PC-9 (cell line): ENCODE data around the gene IL18.

ENCODE experiments used
- EZH2 ChIP-seq: fragments of 200-600 bp; sonication (generic); IDR thresholded peaks from 2 replicates; pipeline ENCODE4 v1.8.0; 2017; ENCODE audit warnings: antibody characterized with exemption, low read depth
- TF ChIP-seq, protein P1 (sequence below): fragments of 200-600 bp; sonication (generic); conservative IDR thresholded peaks from 2 replicates; pipeline ENCODE4 v1.6.1; 2017; ENCODE audit warnings: mixed run types, antibody characterized with exemption, mild to moderate bottlenecking, moderate library complexity

- TF ChIP-seq, protein P1, sequence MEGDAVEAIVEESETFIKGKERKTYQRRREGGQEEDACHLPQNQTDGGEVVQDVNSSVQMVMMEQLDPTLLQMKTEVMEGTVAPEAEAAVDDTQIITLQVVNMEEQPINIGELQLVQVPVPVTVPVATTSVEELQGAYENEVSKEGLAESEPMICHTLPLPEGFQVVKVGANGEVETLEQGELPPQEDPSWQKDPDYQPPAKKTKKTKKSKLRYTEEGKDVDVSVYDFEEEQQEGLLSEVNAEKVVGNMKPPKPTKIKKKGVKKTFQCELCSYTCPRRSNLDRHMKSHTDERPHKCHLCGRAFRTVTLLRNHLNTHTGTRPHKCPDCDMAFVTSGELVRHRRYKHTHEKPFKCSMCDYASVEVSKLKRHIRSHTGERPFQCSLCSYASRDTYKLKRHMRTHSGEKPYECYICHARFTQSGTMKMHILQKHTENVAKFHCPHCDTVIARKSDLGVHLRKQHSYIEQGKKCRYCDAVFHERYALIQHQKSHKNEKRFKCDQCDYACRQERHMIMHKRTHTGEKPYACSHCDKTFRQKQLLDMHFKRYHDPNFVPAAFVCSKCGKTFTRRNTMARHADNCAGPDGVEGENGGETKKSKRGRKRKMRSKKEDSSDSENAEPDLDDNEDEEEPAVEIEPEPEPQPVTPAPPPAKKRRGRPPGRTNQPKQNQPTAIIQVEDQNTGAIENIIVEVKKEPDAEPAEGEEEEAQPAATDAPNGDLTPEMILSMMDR, result no peak
- TF ChIP-seq EZH2, result no peak
These were observed 48.8 kb upstream of the IL18 start for GRCh38 chr11:112212710-112213109.
